Measurements from ENCODE around the gene KLHDC8A.
A peak's percentile ranks its signal among the peaks of the same experiment; 100 is the strongest.

KLHDC8A gene

GRCh38 chr1:205326812-205327466 lies 29.8 kb downstream of the KLHDC8A start:
- DNase-seq (ENCODE audit: low spot score in 2 of 2) (no peak), ATAC-seq (ENCODE audit: low read depth) (no peak)
- Mint-ChIP-seq H3K4me1 (peaks cover 18% of the 10 kb centered on the region), H3K27me3 (peaks cover 13% of the 10 kb centered on the region), H3K9me3 (no peaks in the 10 kb centered on the region), H3K4me3 (no peak overlapping the region), H3K27ac (no peak overlapping the region), H3K36me3 (no peaks in the 10 kb centered on the region)

- Mint-ChIP-seq H3K36me3 (peaks cover 4% of the 10 kb centered on the region), H3K27ac (no peak overlapping the region), H3K4me3 (no peak overlapping the region), H3K4me1 (peaks cover 20% of the 10 kb centered on the region), H3K9me3 (no peaks in the 10 kb centered on the region), H3K27me3 (peaks cover 9% of the 10 kb centered on the region)
- ATAC-seq (ENCODE audit: low read depth) (peak; percentile 7), DNase-seq (ENCODE audit: low spot score in 2 of 2) (peak; percentile 70 to 76)
Measured at GRCh38 chr1:205325334-205325884, 31.3 kb downstream of the KLHDC8A start.

- peaks cover 21% of the 10 kb centered on the region for H3K4me1 Mint-ChIP-seq
- DNase-seq (ENCODE audit: low spot score in 2 of 2) (no peak), ATAC-seq (ENCODE audit: low read depth) (no peak)
- H3K36me3 Mint-ChIP-seq = peaks cover 5% of the 10 kb centered on the region
- no peaks in the 10 kb centered on the region for H3K9me3 Mint-ChIP-seq
- H3K4me3 Mint-ChIP-seq = no peak overlapping the region
- H3K27ac Mint-ChIP-seq = no peak overlapping the region
- peaks cover 9% of the 10 kb centered on the region for H3K27me3 Mint-ChIP-seq
Measured at GRCh38 chr1:205324781-205325180, 31.9 kb downstream of the KLHDC8A start.

- H3K27me3 Mint-ChIP-seq = peaks cover 4% of the 10 kb centered on the region
- no peaks in the 10 kb centered on the region for H3K9me3 Mint-ChIP-seq
- peaks cover 29% of the 10 kb centered on the region for H3K4me1 Mint-ChIP-seq
- H3K27ac Mint-ChIP-seq = no peak overlapping the region
- no peak overlapping the region for H3K4me3 Mint-ChIP-seq
- ATAC-seq (ENCODE audit: low read depth) (no peak), DNase-seq (ENCODE audit: low spot score in 2 of 2) (no peak)
- H3K36me3 Mint-ChIP-seq = peaks cover 11% of the 10 kb centered on the region
Measured at GRCh38 chr1:205323794-205324193, 32.9 kb downstream of the KLHDC8A start.

GRCh38 chr1:205321959-205322283 lies 34.8 kb downstream of the KLHDC8A start:
- peaks cover 45% of the 10 kb centered on the region for H3K4me1 Mint-ChIP-seq
- ATAC-seq (ENCODE audit: low read depth) (no peak), DNase-seq (ENCODE audit: low spot score in 2 of 2) (no peak)
- peak overlapping the region; percentile 100 for H3K4me3 Mint-ChIP-seq
- H3K36me3 Mint-ChIP-seq = peaks cover 16% of the 10 kb centered on the region
- no peaks in the 10 kb centered on the region for H3K9me3 Mint-ChIP-seq
- peaks cover 2% of the 10 kb centered on the region for H3K27me3 Mint-ChIP-seq
- H3K27ac Mint-ChIP-seq = peak overlapping the region; percentile 99

- no peaks in the 10 kb centered on the region for H3K27me3 Mint-ChIP-seq
- peaks cover 51% of the 10 kb centered on the region for H3K4me1 Mint-ChIP-seq
- no peaks in the 10 kb centered on the region for H3K9me3 Mint-ChIP-seq
- ATAC-seq (ENCODE audit: low read depth) (peak; percentile 87), DNase-seq (ENCODE audit: low spot score in 2 of 2) (peak; percentile 82 to 84)
- H3K36me3 Mint-ChIP-seq = peaks cover 16% of the 10 kb centered on the region
- H3K27ac Mint-ChIP-seq = peak within 1 kb of the TSS; percentile 99
- peak within 1 kb of the TSS; percentile 100 for H3K4me3 Mint-ChIP-seq
Measured at GRCh38 chr1:205321162-205321958, 35.4 kb downstream of the KLHDC8A start, which contains the start of gene NUAK2. Gene NUAK2 (minus strand): TSS chr1:205321745. CDS start chr1:205321628, 117 bp downstream.

- Mint-ChIP-seq H3K9me3 (no peaks in the 10 kb centered on the region), H3K4me3 (peak overlapping the region; percentile 100), H3K4me1 (peaks cover 52% of the 10 kb centered on the region), H3K27me3 (no peaks in the 10 kb centered on the region), H3K27ac (peak overlapping the region; percentile 99), H3K36me3 (peaks cover 16% of the 10 kb centered on the region)
- DNase-seq (ENCODE audit: low spot score in 2 of 2) = no peak
- no peak for ATAC-seq (ENCODE audit: low read depth)
Measured at GRCh38 chr1:205319081-205320018, 37.4 kb downstream of the KLHDC8A start.

GRCh38 chr1:205318231-205318991 lies 38.3 kb downstream of the KLHDC8A start:
- H3K36me3 Mint-ChIP-seq = peaks cover 16% of the 10 kb centered on the region
- DNase-seq (ENCODE audit: low spot score in 2 of 2) = no peak
- no peaks in the 10 kb centered on the region for H3K9me3 Mint-ChIP-seq
- H3K4me1 Mint-ChIP-seq = peaks cover 61% of the 10 kb centered on the region
- H3K4me3 Mint-ChIP-seq = peak overlapping the region; percentile 100
- H3K27ac Mint-ChIP-seq = peak overlapping the region; percentile 73
- no peak for ATAC-seq (ENCODE audit: low read depth)
- H3K27me3 Mint-ChIP-seq = no peaks in the 10 kb centered on the region

GRCh38 chr1:205317311-205317917 lies 39.3 kb downstream of the KLHDC8A start:
- peaks cover 69% of the 10 kb centered on the region for H3K4me1 Mint-ChIP-seq
- no peaks in the 10 kb centered on the region for H3K27me3 Mint-ChIP-seq
- DNase-seq (ENCODE audit: low spot score in 2 of 2) (no peak), ATAC-seq (ENCODE audit: low read depth) (no peak)
- peak overlapping the region; percentile 73 for H3K27ac Mint-ChIP-seq
- H3K36me3 Mint-ChIP-seq = peaks cover 16% of the 10 kb centered on the region
- peak overlapping the region; percentile 100 for H3K4me3 Mint-ChIP-seq
- H3K9me3 Mint-ChIP-seq = no peaks in the 10 kb centered on the region

- Mint-ChIP-seq H3K4me3 (peak overlapping the region; percentile 100), H3K9me3 (no peaks in the 10 kb centered on the region), H3K4me1 (peaks cover 77% of the 10 kb centered on the region), H3K27ac (peak overlapping the region; percentile 64), H3K27me3 (no peaks in the 10 kb centered on the region), H3K36me3 (peaks cover 19% of the 10 kb centered on the region)
- DNase-seq (ENCODE audit: low spot score in 2 of 2) (no peak), ATAC-seq (ENCODE audit: low read depth) (no peak)
Measured at GRCh38 chr1:205316161-205316566, 40.6 kb downstream of the KLHDC8A start.

GRCh38 chr1:205315008-205315618 lies 41.6 kb downstream of the KLHDC8A start:
- no peaks in the 10 kb centered on the region for H3K9me3 Mint-ChIP-seq
- ATAC-seq (ENCODE audit: low read depth) (no peak), DNase-seq (ENCODE audit: low spot score in 2 of 2) (no peak)
- peaks cover 85% of the 10 kb centered on the region for H3K4me1 Mint-ChIP-seq
- peaks cover 25% of the 10 kb centered on the region for H3K36me3 Mint-ChIP-seq
- peak overlapping the region; percentile 87 for H3K4me3 Mint-ChIP-seq
- H3K27me3 Mint-ChIP-seq = no peaks in the 10 kb centered on the region
- H3K27ac Mint-ChIP-seq = peak overlapping the region; percentile 99

- DNase-seq (ENCODE audit: low spot score in 2 of 2) (peak; percentile 57 to 61), ATAC-seq (ENCODE audit: low read depth) (peak; percentile 76)
- H3K27me3 Mint-ChIP-seq = no peaks in the 10 kb centered on the region
- no peaks in the 10 kb centered on the region for H3K9me3 Mint-ChIP-seq
- peaks cover 80% of the 10 kb centered on the region for H3K4me1 Mint-ChIP-seq
- H3K27ac Mint-ChIP-seq = peak overlapping the region; percentile 99
- H3K36me3 Mint-ChIP-seq = peaks cover 22% of the 10 kb centered on the region
- peak overlapping the region; percentile 87 for H3K4me3 Mint-ChIP-seq
Measured at GRCh38 chr1:205313563-205314308, 43.0 kb downstream of the KLHDC8A start.

All from memory B cell (primary cell).